GM18520 (cell line): ENCODE measurements around the gene LYRM1.
"Not testable (repeated sequence)": the region's sequence is repeated elsewhere in the genome, so short reads cannot be mapped to it uniquely, and the experiment has no call there.

Experiments used
- ATAC-seq: cut with Tn5 transposase; IDR thresholded peaks from one replicate; pipeline ENCODE4 v1.9.1; 2021; ENCODE audit not compliant: unreplicated experiment

LYRM1 gene

GRCh38 chr16:20931066-20931600, 30.6 kb downstream of the LYRM1 start:
- ATAC-seq, result no peak

- ATAC-seq, result no peak
Measured at GRCh38 chr16:20933589-20933988, 33.0 kb downstream of the LYRM1 start.

GRCh38 chr16:20937736-20938135, 37.2 kb downstream of the LYRM1 start:
- ATAC-seq, result no peak

GRCh38 chr16:20938426-20938825, 37.9 kb downstream of the LYRM1 start:
- no peak for ATAC-seq

GRCh38 chr16:20939611-20940010, 39.0 kb downstream of the LYRM1 start:
- no peak for ATAC-seq

- ATAC-seq, result no peak
Measured at GRCh38 chr16:20940871-20941635, 40.5 kb downstream of the LYRM1 start.

- no peak for ATAC-seq
Measured at GRCh38 chr16:20941636-20941926, 41.0 kb downstream of the LYRM1 start.

GRCh38 chr16:20942256-20942655, 41.7 kb downstream of the LYRM1 start:
- ATAC-seq, result no peak

GRCh38 chr16:20944861-20945574, 44.4 kb downstream of the LYRM1 start:
- no peak for ATAC-seq

- not testable (repeated sequence) for ATAC-seq
Measured at GRCh38 chr16:20945575-20945875, 45.0 kb downstream of the LYRM1 start.

- no peak for ATAC-seq
Measured at GRCh38 chr16:20946015-20946629, 45.6 kb downstream of the LYRM1 start.

GRCh38 chr16:20948444-20948843, 47.9 kb downstream of the LYRM1 start:
- no peak for ATAC-seq

- no peak for ATAC-seq
Measured at GRCh38 chr16:20949660-20950059, 49.1 kb downstream of the LYRM1 start.

GRCh38 chr16:20950294-20950693, 49.7 kb downstream of the LYRM1 start:
- ATAC-seq, result no peak

- ATAC-seq, result no peak
Measured at GRCh38 chr16:20952139-20952920, 51.8 kb downstream of the LYRM1 start.

GRCh38 chr16:20954574-20954973, 54.0 kb downstream of the LYRM1 start:
- ATAC-seq, result no peak

GRCh38 chr16:20956319-20956718, 55.7 kb downstream of the LYRM1 start:
- ATAC-seq, result no peak

GRCh38 chr16:20957153-20957552, 56.6 kb downstream of the LYRM1 start:
- ATAC-seq, result no peak

- ATAC-seq, result no peak
Measured at GRCh38 chr16:20960899-20961298, 60.3 kb downstream of the LYRM1 start.

GRCh38 chr16:20968765-20969164, 68.2 kb downstream of the LYRM1 start:
- no peak for ATAC-seq

- no peak for ATAC-seq
Measured at GRCh38 chr16:20969386-20969785, 68.8 kb downstream of the LYRM1 start.
